GM11168 (cell line): ENCODE measurements around the gene NEDD1.

ENCODE experiments used
- in situ Hi-C: fragments of 300-500 bp; cut with MboI; formaldehyde crosslinking; loops from one replicate; pipeline ENCODE4 v1.12.0; 2022; ENCODE audit warnings: low sequenced_read_pairs; ENCODE audit not compliant: unreplicated experiment

Gene NEDD1

DNA sequence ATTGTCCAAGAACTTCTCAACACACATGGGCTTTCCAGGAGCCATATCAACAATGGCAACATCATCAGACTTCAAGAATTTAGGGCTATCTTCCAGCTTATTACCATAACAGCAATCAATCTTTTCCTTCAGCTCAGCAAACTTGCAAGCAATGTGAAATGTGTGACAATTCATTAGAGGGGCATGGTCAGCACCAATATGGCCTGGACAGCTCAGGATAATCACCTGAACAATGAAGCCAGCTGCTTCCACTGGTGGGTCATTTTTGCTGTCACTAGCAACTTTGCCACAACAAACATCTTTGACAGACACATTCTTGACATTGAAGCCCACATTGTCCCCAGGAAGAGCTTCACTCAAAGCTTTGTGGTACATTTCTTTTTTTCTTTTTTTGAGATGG is 5.9 kb upstream of the NEDD1 start:
- in situ Hi-C loops = no loop called here

DNA sequence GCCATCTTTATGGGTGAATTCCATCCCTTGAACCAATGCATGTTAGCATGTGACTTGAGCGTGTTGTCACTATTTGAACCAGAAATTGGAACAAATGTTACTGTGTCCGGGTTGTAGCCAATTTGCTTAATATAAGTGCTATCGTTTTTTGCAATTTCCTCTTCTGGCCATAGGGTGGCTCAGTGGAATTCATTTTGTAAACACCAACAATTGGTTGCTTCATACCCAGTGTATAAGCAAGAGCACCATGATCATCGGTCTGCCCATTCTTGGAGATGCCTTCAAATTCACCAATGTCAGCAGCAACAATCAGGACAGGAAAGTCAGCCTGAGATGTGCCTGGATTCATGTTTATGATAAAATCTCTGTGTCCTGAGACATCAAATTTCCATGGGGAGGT is 5.0 kb upstream of the NEDD1 start:
- in situ Hi-C loops = no loop called here

DNA sequence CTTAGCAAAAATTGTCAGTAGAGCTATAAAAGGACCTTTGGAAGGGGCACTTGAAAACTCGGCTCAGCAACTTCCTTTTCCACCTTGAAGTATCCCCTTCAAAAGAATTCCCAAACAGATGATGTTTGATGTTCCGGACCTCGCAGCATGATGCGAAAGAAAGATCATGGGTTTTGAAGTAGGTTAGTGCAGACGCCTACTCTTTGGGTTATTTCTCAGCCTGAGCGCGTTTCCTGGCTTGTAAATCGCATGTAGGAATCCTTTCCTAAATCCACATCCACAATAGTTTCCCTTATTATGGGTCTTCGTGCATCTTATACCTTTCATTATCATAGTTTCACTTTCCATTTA is 584 bp upstream of the NEDD1 start:
- in situ Hi-C loops = no loop called here

DNA sequence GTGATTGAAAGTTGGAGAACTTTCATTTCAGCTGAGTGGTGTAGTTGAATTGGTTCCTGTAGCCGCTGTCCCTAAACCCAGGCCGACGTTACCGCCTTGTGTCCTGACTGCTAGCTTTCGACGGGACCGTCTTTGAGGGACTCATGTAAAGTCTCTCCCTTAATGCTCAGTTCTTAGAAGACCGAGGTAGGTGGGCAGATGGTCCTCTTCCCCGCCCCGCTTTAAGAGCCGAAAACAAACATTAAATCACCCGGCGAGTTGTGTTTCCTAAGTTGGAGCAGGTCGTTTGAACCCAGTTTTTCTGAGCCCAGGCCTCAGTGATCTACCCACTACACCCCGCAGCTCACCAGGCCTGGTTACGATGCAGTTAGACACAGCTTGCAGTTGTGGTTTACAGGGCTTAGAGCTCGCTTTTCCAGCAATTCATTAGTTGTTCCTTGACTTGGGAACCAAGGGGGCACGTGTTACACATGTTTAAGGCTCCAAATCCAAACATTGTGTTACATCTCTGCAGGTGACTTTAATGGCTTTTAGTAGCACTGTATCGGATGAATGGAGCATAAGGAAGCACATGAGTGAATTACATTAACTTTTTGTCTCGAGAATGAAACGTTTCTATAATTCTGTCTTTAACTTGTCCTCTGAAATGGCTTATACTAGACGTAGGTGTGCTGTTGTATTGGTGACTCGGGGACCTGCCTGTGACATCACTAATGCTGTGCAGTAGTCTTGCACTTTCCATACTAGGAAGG is 790 bp downstream of the NEDD1 start:
- in situ Hi-C loops = no loop called here

DNA sequence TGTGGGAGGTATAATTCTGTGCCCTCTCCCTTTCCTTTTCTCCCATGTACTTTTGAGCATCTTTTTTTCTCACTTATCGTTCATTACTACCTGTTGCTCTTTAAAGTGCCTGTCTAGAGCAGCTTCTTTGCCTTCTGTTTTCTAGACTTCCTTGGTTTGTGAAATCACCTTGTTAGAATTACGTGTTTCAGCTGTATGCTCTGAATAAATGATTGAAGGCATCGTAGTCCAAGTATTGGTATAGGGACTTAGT is 1.3 kb downstream of the NEDD1 start:
- in situ Hi-C loops = no loop called here

DNA sequence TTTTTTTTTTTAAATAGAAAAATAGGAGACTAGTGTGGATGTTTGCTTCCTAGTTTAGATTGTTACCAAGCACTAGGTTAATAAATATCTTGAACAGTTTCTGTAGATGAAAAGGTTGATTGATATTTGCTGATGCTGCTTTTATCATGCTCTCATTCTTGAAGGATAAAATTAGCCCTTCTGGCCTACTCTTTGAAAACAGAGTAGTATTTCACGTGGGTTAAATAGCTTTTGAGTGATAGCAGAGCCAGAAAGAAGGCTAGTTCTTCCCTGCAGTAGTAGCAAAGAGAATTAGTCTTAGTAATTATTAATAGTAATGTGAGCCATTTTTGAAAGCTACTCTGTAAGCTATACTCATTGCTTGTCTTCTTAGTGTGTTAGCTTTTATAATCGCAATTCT is 5.2 kb downstream of the NEDD1 start:
- in situ Hi-C loops = no loop called here

DNA sequence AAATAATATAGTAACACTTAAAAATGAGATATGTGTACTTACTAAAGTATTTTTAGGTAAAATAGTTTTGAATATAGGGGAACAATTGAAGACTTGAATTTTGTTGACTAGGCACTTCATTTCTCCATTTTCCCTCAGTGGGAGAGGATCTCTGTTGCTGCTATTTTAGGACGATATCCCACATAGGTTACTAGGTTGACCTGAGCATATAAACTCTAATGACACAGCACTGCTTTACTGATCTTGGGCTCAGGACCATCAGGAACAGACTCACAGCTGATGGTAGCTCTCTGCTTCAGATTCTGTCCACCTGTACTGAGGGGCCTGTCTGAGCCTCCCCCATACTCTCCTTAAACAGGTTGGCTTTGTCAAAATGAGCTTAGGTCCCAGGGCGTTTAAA is 5.9 kb downstream of the NEDD1 start:
- in situ Hi-C loops = no loop called here

DNA sequence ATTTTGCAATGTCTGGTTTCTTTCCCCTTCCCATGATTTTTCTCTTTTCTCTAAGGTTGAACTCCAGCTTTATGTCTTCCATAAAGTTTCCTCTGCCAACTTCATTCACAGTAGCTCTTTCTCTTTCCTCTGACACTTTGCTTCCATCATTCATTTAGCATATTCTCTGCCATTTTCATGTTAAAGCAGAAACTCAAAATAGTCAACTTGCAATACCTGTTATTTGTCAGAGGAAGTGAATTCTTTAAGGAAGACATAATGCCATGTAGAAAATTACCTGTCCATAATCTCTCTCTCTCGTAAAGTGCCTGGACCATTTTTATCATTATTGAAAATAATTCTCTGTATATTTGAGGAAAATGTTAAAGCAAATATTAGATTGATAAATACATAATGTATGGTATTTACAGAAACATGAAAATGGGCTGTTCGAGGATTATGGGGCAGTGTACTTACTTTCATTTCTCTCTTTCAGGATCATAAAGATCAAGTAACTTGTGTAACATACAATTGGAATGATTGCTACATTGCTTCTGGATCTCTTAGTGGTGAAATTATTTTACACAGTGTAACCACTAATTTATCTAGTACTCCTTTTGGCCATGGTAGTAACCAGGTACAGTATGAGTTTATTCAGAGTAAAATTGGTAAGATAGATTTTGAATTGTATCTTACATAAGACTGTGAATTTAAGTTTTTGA is 12.6 kb downstream of the NEDD1 start:
- in situ Hi-C loops = no loop called here

DNA sequence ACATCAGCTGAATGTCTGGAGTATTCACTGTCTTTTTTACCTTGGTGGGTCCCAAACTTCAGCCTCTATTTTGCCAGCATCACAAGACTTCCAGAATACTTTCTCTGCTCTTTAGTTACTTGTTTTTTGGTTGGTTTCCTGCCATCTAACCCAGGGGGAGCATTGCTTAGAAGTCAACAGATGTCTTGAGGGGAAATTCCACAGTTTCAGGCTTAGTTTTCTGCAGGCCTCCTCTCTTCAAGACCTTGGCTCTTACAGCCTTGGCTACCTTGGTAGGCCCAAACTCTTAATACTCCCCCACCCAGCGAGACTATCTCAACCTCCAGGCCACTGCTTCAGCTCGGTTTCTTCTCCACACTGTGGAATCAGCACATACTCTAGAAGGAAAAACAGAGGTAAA is 41.7 kb downstream of the NEDD1 start:
- in situ Hi-C loops = no loop called here

DNA sequence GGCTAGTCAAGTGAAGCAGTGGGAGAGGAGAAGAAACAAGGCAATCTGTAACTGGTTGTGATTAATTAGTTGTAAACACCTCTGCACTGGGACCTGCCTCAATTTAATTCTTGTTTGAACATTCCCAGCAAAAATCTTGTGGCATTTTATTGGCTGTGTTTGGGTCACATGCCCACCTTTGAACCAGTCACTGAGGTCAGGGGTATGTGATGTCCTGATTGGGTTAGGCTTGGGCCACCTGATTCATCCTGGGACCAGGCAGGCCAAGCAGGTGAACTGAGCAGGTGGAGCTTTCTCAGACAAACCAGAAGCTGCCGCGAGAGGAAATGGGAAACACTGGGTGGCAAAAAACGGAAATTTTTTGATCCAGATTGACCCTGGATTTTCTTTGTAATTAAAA is 72.5 kb downstream of the NEDD1 start:
- in situ Hi-C loops = loop anchor here (10.0 kb wide), 1 partner anchor 385 kb away; no protein-coding TSS in a partner anchor

DNA sequence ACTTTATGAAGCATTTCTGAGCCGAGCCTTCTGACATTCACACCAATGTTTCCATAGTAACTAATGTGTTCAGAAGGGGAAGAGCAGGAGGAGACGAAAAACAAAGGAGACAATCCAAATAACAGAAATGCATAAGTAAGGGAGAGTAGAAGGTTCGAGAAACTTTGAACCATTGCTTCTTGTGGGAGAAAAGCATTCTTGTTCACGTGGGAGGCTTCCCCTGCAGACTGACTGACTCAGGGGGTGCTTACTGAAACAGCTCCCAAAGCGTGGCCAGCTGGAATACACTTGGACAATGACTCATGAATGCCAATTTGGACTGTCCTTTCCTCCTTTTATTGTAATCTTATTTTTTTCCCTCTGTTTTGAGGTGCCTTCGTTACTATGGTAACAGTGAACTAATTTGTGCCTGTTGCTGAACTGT is 73.9 kb downstream of the NEDD1 start:
- in situ Hi-C loops = no loop called here

DNA sequence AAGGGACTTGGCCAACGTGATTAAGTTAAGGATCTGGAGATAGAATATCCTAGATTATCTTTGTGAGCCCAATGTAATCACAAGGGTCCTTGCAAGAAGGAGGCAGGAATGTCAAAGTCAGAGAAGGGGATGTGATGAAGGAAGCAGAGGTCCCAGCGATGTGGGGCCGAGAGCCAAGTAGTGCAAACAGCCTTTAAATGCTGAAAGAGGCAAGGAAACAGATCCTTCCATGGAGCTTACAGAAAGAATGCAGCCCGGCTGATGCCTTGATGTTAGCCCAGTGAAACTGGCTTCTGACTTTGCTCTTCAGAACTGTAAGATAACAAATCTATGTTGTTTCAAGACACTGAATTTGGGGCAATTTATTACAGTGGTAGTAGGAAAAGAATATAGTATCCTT is 74.9 kb downstream of the NEDD1 start:
- in situ Hi-C loops = no loop called here

DNA sequence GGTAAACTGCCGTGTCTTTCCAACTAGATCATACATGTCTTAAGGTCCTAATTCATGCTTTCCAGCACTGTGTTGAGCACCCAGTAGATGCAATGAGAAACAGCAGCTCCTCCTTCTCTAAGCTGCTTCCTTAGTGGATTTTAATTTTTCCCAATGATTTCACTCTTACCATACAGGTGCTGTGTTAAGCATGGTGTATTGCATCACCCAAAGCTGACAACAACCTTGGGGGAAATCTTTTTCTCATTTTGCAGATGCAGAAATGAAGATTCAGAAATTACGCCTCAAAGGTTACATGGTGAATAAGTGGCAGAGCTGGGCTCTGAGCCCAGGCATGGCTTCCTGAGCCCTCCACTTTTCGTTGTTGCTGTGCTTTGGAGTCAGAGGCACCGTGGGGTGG is 75.6 kb downstream of the NEDD1 start:
- in situ Hi-C loops = no loop called here

DNA sequence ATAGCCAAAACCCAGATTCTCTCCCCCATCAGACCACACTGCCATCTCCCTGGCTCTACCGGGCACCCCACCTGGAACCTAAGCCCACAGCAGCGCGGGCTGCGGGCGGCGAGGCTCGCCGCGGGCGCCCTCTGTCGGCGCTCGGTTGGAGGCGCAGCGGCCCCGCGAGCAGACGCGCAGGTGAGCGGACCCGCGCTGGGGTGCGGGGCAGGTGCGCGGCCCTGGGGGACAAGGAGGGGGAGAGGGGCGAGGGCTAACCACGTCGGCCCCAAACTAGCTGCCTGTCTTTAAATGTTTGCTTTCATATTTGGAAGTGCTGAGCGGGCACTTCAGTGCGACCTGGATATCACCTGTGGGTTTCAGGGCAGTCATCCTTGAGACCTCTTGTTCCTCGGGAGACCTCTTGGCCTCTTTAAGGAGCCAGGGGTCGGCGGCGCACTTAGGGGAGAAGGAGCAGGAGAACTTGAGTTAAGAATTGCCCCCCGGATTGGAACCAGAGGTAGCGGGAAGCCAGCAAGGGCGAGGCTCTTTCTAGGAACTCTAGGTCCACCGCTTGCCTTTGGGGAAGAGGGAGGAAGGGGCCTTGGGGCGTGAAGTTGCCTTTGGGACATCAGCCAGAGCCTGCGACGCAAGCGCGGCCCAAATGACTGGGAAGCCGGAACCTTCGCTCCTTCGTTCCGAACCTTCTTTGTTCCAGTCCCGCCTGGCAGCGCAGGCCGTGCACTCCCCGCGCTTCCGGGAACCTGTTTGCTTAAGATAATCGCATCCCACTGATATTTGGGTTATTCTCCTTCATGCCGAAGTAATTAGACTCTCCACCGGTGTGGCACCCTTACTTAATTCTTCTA is 78.7 kb downstream of the NEDD1 start:
- in situ Hi-C loops = no loop called here

DNA sequence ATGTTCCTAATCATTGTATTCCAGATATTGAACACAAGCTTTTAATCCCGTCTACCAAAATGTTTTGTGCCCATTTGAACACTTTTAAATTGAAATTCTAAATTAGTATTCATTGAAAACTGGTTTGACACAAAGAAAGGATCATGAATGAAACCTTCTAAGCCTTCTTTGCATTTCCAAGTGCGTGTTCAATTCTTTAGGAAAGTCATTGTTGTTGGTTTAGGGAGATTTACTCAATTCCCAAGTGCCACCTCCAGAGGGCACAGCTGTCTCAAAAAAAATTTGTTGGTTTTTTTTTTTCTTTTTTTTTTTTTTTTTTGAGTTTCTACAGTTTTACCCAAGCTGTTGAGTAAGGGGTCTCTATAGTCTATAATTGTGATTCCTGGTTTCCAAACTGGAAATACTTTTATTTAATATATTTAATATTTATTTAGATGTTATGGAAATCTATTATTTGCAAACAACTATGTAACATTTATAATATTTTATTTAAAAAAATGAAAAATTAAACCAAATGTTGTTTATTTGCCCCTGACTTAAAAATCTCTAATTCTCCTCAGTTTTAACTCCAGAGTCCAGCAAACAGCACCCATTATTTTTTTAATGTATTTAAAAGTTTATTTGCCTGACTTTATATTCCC is 79.9 kb downstream of the NEDD1 start:
- in situ Hi-C loops = no loop called here

DNA sequence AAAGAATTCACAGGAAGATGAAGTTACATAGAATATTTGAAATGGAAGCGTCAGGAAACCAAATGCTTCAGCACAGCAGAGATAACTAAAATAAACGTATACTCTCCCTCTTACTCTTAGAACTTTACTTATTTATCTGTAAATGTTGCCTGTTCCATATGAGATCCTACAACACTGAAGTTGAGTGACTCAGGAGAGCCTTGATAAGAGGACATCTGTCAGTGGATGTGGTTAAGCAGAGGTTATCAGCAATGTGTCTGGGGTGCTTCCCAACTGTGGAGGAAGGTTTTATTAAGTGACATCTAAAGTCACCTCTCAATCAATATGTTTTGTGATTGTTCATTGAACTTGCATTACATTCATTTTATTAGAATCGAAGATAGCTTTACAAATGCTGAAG is 81.9 kb downstream of the NEDD1 start:
- in situ Hi-C loops = no loop called here

DNA sequence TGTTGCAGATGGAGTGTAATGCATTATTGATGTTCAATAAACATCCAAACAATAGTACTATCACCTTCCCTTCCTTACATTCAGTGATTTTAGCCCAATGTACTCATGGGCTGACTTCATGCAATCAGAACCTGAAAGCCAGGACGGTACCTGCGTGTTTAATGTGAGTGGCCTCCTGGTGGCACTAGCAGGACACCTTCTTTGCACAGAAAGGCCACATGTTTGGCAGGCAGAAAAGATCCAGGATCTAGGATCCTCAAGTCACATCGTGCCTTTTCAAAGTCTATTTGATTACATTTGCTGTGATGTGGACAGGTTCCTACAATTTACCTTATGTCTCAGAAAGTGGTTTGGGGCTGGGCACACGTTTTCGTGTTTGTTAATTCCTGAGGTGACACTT is 82.9 kb downstream of the NEDD1 start:
- in situ Hi-C loops = no loop called here

DNA sequence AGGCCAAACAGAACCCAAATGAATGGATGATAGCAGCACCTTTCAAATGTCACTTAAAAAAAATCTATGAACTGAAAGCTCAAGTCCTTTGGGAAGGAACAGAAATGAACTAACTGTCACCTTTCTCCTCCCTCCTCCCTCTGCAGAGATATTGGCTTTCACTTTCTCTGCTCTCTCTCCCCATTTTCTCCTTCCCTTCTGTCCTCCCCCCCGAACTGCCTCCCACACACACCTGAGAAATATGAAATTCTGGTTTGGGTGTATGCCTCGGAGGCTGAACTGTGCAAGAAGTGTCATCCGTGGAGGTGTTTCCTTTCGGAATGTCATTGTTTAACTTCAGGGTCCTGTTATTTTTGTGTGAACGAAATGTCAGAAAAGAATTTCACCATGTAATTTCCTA is 87.8 kb downstream of the NEDD1 start:
- in situ Hi-C loops = no loop called here

DNA sequence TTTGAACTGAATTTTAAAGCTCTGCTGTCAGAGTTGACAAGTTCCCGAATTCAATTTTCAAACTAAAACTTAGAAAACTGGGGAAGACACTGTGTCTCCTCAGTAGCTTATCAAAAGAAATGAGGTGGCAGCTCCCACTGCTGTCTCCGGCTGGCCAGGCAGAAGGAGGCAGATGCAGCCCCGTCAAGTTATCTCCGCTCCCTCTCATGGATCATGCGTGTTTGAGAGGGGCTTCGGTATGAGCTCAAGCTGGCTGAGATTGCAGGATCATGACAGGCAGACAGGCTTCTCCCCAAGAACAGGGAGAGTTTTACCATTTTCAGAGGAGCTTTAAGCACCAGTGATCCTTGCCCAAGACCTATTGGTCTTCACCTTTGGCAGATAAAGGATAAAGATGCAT is 88.8 kb downstream of the NEDD1 start:
- in situ Hi-C loops = no loop called here

DNA sequence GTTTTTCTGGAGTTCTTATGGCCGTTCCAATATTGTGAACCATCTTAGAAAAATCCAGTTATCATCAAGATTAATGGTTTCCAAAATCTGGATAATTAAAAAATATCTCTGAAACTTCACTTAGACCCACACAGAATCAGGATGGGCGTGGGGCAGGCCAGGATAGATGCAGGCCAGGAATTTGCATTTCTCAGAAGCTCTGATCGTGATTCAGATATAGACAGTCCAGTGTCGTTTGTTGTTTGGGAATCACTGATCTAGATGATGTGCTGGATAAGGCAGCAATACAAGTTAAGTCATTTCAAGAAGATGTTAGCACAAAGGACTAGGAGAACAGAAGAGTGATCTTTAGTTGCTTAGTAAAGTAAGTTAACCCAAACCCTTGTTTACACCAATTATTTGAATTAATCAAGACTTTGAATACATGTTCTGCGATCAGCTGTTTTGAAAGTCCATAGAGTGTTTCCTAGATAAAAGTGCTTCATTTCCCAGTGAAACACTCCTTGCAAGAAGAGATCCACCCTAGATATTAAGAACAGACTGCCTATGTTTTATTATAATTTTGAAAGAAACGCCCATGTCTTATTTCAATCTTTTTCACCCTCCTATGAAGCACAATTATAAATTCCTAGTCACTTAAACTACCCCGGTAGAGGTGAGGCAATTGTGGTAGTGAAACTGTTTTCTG is 90.9 kb downstream of the NEDD1 start:
- in situ Hi-C loops = no loop called here
